NCI-H128 (cell line): Measurements from ENCODE around the gene CMKLR1.

Experiments
- DNase-seq: peaks from one replicate; lab custom pipeline; 2025; ENCODE audit not compliant: unreplicated experiment; lab: John Stamatoyannopoulos, UW

CMKLR1 gene

GRCh38 chr12:108363165-108363564 lies 24.1 kb upstream of the CMKLR1 start:
- no peak for DNase-seq

GRCh38 chr12:108361606-108362005 lies 22.5 kb upstream of the CMKLR1 start:
- no peak for DNase-seq

- DNase-seq, result no peak
These were observed 21.4 kb upstream of the CMKLR1 start for GRCh38 chr12:108360487-108360886.

GRCh38 chr12:108360057-108360456 lies 20.9 kb upstream of the CMKLR1 start:
- DNase-seq, result no peak

- DNase-seq, result no peak
These were observed 19.5 kb upstream of the CMKLR1 start for GRCh38 chr12:108358580-108358965.

GRCh38 chr12:108357834-108358579 lies 18.9 kb upstream of the CMKLR1 start:
- no peak for DNase-seq

- DNase-seq, result no peak
These were observed 18.0 kb upstream of the CMKLR1 start for GRCh38 chr12:108356835-108357806.

- no peak for DNase-seq
These were observed 16.0 kb upstream of the CMKLR1 start for GRCh38 chr12:108355069-108355468.

- no peak for DNase-seq
These were observed 13.5 kb upstream of the CMKLR1 start for GRCh38 chr12:108352591-108352990.

- no peak for DNase-seq
These were observed 11.4 kb upstream of the CMKLR1 start for GRCh38 chr12:108350511-108350910.

GRCh38 chr12:108349278-108349688 lies 10.2 kb upstream of the CMKLR1 start:
- DNase-seq, result no peak

GRCh38 chr12:108348842-108349241 lies 9.7 kb upstream of the CMKLR1 start:
- DNase-seq, result no peak

- no peak for DNase-seq
These were observed 7.9 kb upstream of the CMKLR1 start for GRCh38 chr12:108346727-108347710.

GRCh38 chr12:108345716-108346633 lies 6.9 kb upstream of the CMKLR1 start:
- no peak for DNase-seq

GRCh38 chr12:108342985-108343384 lies 3.9 kb upstream of the CMKLR1 start:
- no peak for DNase-seq

GRCh38 chr12:108341854-108342847 lies 3.0 kb upstream of the CMKLR1 start:
- DNase-seq, result no peak

GRCh38 chr12:108341356-108341755 lies 2.2 kb upstream of the CMKLR1 start:
- DNase-seq, result no peak

- no peak for DNase-seq
These were observed 926 bp upstream of the CMKLR1 start for GRCh38 chr12:108340037-108340436.
